CD4-positive, CD25-positive, alpha-beta regulatory T cell (primary cell): ENCODE results near the gene FZR1. TPM values are rescaled to one million over a fixed set of nuclear protein-coding genes. Genes with fewer than 3 reads are reported as not detected.

Experiments used
- ATAC-seq, 2 donors: fragments of 150-1000 bp; cut with Tn5 transposase; one replicate each; pipeline ENCODE4 v1.10.0; 2021; ENCODE audit warnings: low read depth in 2 of 2, moderate number of reproducible peaks in 2 of 2, moderate library complexity in 1 of 2
- DNase-seq, 3 donors: peaks; one replicate each; pipeline versions ENCODE4 v3.0.0 to v3.0.0-alpha.2; 2012 to 2022; ENCODE audit warnings: mixed read lengths in 1 of 3
- H3K27ac ChIP-seq: one replicate; pipeline ENCODE4 v1.7.0; 2013; ENCODE audit warnings: mild to moderate bottlenecking, low read length; ENCODE audit not compliant: insufficient read depth, poor library complexity, severe bottlenecking
- H3K27me3 ChIP-seq: one replicate; pipeline ENCODE4 v1.7.0; 2013; ENCODE audit warnings: low read length; ENCODE audit not compliant: control insufficient read depth, insufficient read depth
- H3K36me3 ChIP-seq: one replicate; pipeline ENCODE4 v1.7.0; 2013; ENCODE audit warnings: mild to moderate bottlenecking, low read length, moderate library complexity; ENCODE audit not compliant: control insufficient read depth, insufficient read depth
- H3K4me1 ChIP-seq: 2 replicates; pipeline ENCODE4 v1.7.0; 2013; ENCODE audit warnings: mild to moderate bottlenecking, low read length; ENCODE audit not compliant: insufficient read depth, control insufficient read depth, poor library complexity, severe bottlenecking
- H3K4me3 ChIP-seq: one replicate; pipeline ENCODE4 v1.7.0; 2013; ENCODE audit warnings: low read depth, mild to moderate bottlenecking, low read length, moderate library complexity
- H3K9me3 ChIP-seq, 2 experiments: 1 replicate in 1 of 2; 2 replicates in 1 of 2; pipeline ENCODE4 v1.7.0; 2013; ENCODE audit warnings: low read length in 2 of 2, mild to moderate bottlenecking in 1 of 2, moderate library complexity in 1 of 2; ENCODE audit not compliant: control insufficient read depth in 2 of 2
- H3K27ac Mint-ChIP-seq, 3 donors: one replicate each; pipeline ENCODE4 v1.8.0; 2020 to 2022; ENCODE audit warnings: mild to moderate bottlenecking in 3 of 3, mixed read lengths in 3 of 3, moderate library complexity in 2 of 3
- H3K27me3 Mint-ChIP-seq: one replicate; pipeline ENCODE4 v1.8.0; 2022; ENCODE audit warnings: mild to moderate bottlenecking, mixed read lengths
- H3K36me3 Mint-ChIP-seq: one replicate; pipeline ENCODE4 v1.8.0; 2020; ENCODE audit warnings: mixed read lengths
- H3K4me1 Mint-ChIP-seq, 4 donors: one replicate each; pipeline ENCODE4 v1.8.0; 2020 to 2022; ENCODE audit warnings: mixed read lengths in 4 of 4, mild to moderate bottlenecking in 1 of 4
- H3K4me3 Mint-ChIP-seq, 4 donors: one replicate each; pipeline ENCODE4 v1.8.0; 2020 to 2022; ENCODE audit warnings: mild to moderate bottlenecking in 4 of 4, mixed read lengths in 4 of 4, moderate library complexity in 3 of 4
- H3K9me3 Mint-ChIP-seq, 7 donors: one replicate each; pipeline ENCODE4 v1.8.0; 2020 to 2022; ENCODE audit warnings: mixed read lengths in 7 of 7, mild to moderate bottlenecking in 3 of 7, moderate library complexity in 2 of 7
- polyA plus RNA-seq, 4 donors: library from polyadenylated mRNA; unstranded; fragments of 300-500 nt; fragmentation: Illumina TruSeq; gene quantifications; one replicate each; pipeline ENCODE4 v1.2.3, GENCODE V29; 2021
- total RNA-seq: library from RNA; stranded (reverse); gene quantifications from one replicate; pipeline ENCODE4 v1.2.3, GENCODE V29; 2022

FZR1 gene
- total and polyA plus RNA-seq, 5 donors from 2014 or later = 9.1 to 107 (median 10.7) TPM

DNA sequence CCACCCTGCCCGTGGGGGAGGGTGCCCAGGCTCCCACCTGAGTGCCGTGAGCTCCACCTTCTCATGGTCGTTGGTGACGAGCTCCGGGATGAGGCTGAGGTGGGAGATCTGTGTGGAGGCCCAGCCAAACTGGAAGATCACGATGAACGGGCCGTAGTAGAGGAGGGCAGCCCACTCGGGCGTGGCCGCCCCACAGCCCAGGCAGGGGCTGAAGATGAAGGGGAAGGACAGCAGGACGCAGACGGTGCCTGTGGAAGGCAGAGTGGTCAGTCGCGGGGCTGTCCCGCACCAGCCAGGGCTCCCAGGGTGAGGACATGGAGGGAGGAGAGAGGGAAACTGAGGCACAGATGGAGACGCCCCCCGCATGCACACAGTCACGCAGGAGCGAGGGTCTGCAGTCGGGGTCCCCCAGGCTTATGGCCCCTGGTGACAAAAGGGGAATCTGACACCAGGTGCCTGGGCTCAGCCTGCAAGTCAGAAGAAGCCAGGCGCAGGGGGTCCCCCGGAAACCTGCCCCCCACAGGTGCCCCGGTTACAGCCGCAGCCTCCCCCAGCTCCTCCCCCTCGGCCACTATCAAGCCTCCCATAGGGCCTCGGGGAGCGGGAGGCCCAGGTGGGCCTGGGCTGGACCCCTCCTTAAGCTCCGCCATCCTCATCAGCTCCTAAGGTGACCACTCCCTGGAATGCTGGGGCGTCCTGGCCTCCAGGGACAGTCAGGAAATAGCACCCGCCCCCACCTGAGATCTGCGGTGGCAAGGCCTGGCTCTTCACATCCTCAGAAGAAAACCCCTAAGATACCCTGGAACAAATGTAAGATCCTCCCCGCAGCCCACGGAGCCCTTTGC, 45.1 kb downstream of the FZR1 start:
- H3K27ac ChIP-seq = no peak overlapping the region
- peaks cover 40% of the 10 kb centered on the region for H3K4me1 ChIP-seq
- H3K36me3 ChIP-seq = peaks cover 8% of the 10 kb centered on the region
- H3K4me3 ChIP-seq = no peak overlapping the region
- peak overlapping the region; percentile 44 to 80 (median 55) for H3K27ac Mint-ChIP-seq
- no peaks in the 10 kb centered on the region for H3K27me3 Mint-ChIP-seq
- no peaks in the 10 kb centered on the region for H3K9me3 Mint-ChIP-seq
- peaks cover 0 to 39% (median 20%) of the 10 kb centered on the region in 4 donors for H3K4me1 Mint-ChIP-seq
- DNase-seq (no peak), ATAC-seq (no peak)
- peak overlapping the region; percentile 5 to 76 (median 16) for H3K4me3 Mint-ChIP-seq
- no peaks in the 10 kb centered on the region for H3K36me3 Mint-ChIP-seq
- no peaks in the 10 kb centered on the region for H3K27me3 ChIP-seq
- H3K9me3 ChIP-seq = no peaks in the 10 kb centered on the region

GRCh38 chr19:3551792-3552095, 45.6 kb downstream of the FZR1 start:
- Histone ChIP-seq H3K4me3 (no peak overlapping the region), H3K36me3 (peaks cover 8% of the 10 kb centered on the region), H3K27me3 (no peaks in the 10 kb centered on the region), H3K27ac (no peak overlapping the region), H3K4me1 (peaks cover 46% of the 10 kb centered on the region), H3K9me3 (no peaks in the 10 kb centered on the region)
- DNase-seq (no peak), ATAC-seq (no peak)
- Mint-ChIP-seq H3K27ac (peak overlapping the region; percentile 9 to 55 (median 44)), H3K9me3 (no peaks in the 10 kb centered on the region), H3K27me3 (no peaks in the 10 kb centered on the region), H3K4me3 (peak overlapping the region in 3 of 4 donors; percentile 5 to 80 (median 76)), H3K4me1 (peaks cover 0 to 45% (median 25%) of the 10 kb centered on the region in 4 donors), H3K36me3 (no peaks in the 10 kb centered on the region)

- Mint-ChIP-seq H3K27me3 (peaks cover 8% of the 10 kb centered on the region), H3K4me1 (peaks cover 0 to 58% (median 30%) of the 10 kb centered on the region in 4 donors), H3K27ac (peak overlapping the region; percentile 95 to 99 (median 96)), H3K36me3 (no peaks in the 10 kb centered on the region), H3K4me3 (peak overlapping the region; percentile 95 to 98 (median 95)), H3K9me3 (peaks cover 0 to 1% (median 0%) of the 10 kb centered on the region in 7 donors)
- H3K4me3 ChIP-seq = peak overlapping the region; percentile 75
- peaks cover 53% of the 10 kb centered on the region for H3K4me1 ChIP-seq
- H3K27ac ChIP-seq = peak overlapping the region; percentile 78
- H3K36me3 ChIP-seq = peaks cover 3% of the 10 kb centered on the region
- no peaks in the 10 kb centered on the region for H3K9me3 ChIP-seq
- DNase-seq (peak; percentile 20 to 76 (median 59)), ATAC-seq (peak in 1 of 2 donors; percentile 6)
- no peaks in the 10 kb centered on the region for H3K27me3 ChIP-seq
Measured at GRCh38 chr19:3554254-3555083, 48.4 kb downstream of the FZR1 start.

DNA sequence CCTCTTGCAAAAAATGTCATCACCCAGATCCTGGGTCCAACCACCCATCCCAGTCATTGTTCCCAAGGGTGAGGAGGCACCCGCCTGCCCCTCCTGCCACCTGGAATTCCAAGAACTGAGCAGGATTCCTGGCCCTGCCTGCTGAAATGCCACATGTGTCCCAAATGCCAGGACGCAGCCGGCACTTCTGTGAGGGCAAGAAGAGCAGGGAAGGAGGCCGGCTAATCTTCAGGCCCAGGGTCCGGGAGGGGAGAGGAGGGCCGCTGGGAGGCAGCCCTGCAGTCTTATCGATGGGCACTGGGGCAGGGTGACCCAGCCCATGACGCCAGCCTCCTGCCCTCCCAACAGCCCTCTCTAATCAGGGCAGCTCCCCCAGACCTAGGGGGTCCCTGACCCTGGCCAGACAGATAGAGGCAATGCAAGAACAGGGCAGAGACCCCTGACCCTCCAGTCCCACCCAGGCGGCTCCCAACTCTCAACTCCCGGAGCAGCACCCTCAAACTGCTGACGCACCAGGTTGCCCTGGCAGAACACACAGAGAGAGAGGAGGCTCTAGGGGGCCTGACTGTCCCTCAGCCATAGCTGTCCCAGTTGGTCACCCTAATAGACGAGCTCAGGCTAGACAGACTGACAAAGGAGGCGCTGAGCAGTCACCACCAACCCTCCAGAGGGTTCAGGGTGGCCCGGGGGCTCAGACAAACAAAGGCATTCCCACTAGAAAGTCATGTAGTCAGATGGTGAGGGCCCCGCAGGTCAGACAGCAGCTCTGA, 49.7 kb downstream of the FZR1 start:
- Histone ChIP-seq H3K27ac (peak overlapping the region; percentile 62), H3K9me3 (no peaks in the 10 kb centered on the region), H3K27me3 (no peaks in the 10 kb centered on the region), H3K36me3 (no peaks in the 10 kb centered on the region), H3K4me1 (peaks cover 51% of the 10 kb centered on the region), H3K4me3 (peak overlapping the region; percentile 75)
- Mint-ChIP-seq H3K4me3 (peak overlapping the region; percentile 95 to 98 (median 95)), H3K4me1 (peaks cover 0 to 57% (median 30%) of the 10 kb centered on the region in 4 donors), H3K27ac (peak overlapping the region; percentile 90 to 98 (median 92)), H3K9me3 (peaks cover 0 to 1% (median 0%) of the 10 kb centered on the region in 7 donors), H3K36me3 (no peaks in the 10 kb centered on the region), H3K27me3 (peaks cover 8% of the 10 kb centered on the region)
- ATAC-seq (no peak), DNase-seq (no peak)

- Mint-ChIP-seq H3K27me3 (peaks cover 8% of the 10 kb centered on the region), H3K4me3 (peak overlapping the region; percentile 95 to 98 (median 95)), H3K27ac (peak overlapping the region; percentile 90 to 98 (median 90)), H3K4me1 (peaks cover 0 to 54% (median 29%) of the 10 kb centered on the region in 4 donors), H3K36me3 (no peaks in the 10 kb centered on the region), H3K9me3 (peaks cover 0 to 1% (median 0%) of the 10 kb centered on the region in 7 donors)
- H3K27me3 ChIP-seq = no peaks in the 10 kb centered on the region
- peak in 1 of 3 donors; percentile 35 for DNase-seq
- no peaks in the 10 kb centered on the region for H3K36me3 ChIP-seq
- no peaks in the 10 kb centered on the region for H3K9me3 ChIP-seq
- peak overlapping the region; percentile 75 for H3K4me3 ChIP-seq
- peaks cover 50% of the 10 kb centered on the region for H3K4me1 ChIP-seq
- H3K27ac ChIP-seq = peak overlapping the region; percentile 62
- no peak for ATAC-seq
Measured at GRCh38 chr19:3556423-3556977, 50.4 kb downstream of the FZR1 start.

- H3K4me3 Mint-ChIP-seq = peak overlapping the region; percentile 95 to 98 (median 95)
- H3K36me3 ChIP-seq = no peaks in the 10 kb centered on the region
- peak overlapping the region; percentile 90 to 98 (median 90) for H3K27ac Mint-ChIP-seq
- peaks cover 8% of the 10 kb centered on the region for H3K27me3 Mint-ChIP-seq
- H3K27me3 ChIP-seq = no peaks in the 10 kb centered on the region
- peaks cover 50% of the 10 kb centered on the region for H3K4me1 ChIP-seq
- peak; percentile 49 to 62 (median 61) for DNase-seq
- peak; percentile 22 to 23 for ATAC-seq
- H3K4me3 ChIP-seq = peak overlapping the region; percentile 75
- H3K4me1 Mint-ChIP-seq = peaks cover 0 to 50% (median 27%) of the 10 kb centered on the region in 4 donors
- peaks cover 0 to 1% (median 0%) of the 10 kb centered on the region in 7 donors for H3K9me3 Mint-ChIP-seq
- H3K36me3 Mint-ChIP-seq = no peaks in the 10 kb centered on the region
- H3K9me3 ChIP-seq = no peaks in the 10 kb centered on the region
- H3K27ac ChIP-seq = peak overlapping the region; percentile 62
Measured at GRCh38 chr19:3556978-3557460, 50.9 kb downstream of the FZR1 start.
